HG02678 (cell line): ENCODE data around the gene TMA7.

ENCODE experiments used
- ATAC-seq: cut with Tn5 transposase; IDR thresholded peaks from one replicate; pipeline ENCODE4 v1.9.1; 2021; ENCODE audit warnings: mild to moderate bottlenecking, moderate library complexity; ENCODE audit not compliant: unreplicated experiment

Gene TMA7

DNA sequence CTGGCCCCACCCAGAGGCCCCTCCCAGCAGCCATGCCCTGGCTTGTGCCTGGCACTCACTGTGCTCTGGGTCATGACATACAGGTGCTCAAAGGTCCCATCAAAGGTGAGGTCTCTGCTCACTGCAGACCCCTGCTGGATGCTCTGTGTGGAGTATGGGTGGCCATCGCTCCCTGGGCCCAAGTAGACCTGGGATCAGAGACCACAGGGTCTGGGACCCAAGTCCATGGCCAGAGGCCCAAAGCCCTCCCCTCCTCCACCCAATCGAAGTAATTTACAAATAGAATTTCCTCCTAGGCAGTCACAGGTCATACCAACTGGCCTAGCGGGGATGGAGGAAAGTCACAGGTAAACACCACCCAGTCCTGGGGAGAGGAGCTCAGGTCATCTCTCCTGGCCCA, 17.8 kb upstream of the TMA7 start:
- ATAC-seq = no peak

DNA sequence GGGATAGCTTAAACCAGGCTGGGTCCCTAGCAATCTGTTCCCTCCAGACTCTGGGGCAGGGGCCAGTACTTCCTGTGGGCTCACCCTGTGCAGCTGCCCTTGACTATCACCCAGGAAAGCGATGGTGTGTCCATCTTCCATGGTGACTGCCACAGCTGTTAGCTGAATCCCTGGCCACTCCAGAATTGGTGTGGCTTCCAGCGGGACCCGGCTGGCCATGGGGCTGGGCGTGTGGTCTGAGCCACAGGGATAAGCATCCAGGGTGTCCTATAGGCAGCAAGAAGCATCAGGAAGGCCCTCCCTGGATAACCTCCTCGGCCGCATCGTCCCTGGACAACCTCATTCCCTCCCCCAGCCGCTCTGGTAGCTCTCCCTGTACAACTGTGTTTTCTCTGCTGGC, 17.4 kb upstream of the TMA7 start:
- no peak for ATAC-seq

DNA sequence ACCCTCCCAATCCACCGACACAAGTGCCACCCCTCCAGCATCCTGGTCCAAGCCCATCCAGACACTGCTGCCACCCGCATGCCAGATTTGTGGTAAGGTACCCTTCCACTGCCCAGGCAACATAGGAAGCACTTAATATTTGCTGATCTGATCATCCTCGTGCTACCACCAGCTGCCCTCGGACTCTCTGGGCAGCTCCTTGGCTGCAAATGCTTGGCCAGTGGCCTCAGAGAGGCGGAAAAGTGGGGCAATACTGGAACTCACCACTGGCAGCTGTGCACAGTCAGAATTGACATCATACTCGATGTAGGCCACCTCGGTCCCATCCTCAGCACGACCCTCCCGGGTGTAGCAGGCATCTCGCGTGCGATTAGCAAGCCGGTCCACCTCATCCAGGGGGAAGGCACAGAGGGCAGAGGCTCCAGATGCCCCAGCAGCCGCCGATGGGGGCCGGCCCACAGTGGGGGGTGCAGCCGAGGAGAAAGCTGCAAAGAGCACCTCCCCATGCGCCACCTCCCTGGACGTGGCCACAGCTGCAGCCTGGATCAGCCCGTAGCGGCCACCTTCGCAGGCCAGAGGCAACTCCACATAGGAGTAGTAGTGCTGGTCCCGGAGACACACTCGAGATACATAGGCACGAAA, 16.7 kb upstream of the TMA7 start:
- no peak for ATAC-seq

DNA sequence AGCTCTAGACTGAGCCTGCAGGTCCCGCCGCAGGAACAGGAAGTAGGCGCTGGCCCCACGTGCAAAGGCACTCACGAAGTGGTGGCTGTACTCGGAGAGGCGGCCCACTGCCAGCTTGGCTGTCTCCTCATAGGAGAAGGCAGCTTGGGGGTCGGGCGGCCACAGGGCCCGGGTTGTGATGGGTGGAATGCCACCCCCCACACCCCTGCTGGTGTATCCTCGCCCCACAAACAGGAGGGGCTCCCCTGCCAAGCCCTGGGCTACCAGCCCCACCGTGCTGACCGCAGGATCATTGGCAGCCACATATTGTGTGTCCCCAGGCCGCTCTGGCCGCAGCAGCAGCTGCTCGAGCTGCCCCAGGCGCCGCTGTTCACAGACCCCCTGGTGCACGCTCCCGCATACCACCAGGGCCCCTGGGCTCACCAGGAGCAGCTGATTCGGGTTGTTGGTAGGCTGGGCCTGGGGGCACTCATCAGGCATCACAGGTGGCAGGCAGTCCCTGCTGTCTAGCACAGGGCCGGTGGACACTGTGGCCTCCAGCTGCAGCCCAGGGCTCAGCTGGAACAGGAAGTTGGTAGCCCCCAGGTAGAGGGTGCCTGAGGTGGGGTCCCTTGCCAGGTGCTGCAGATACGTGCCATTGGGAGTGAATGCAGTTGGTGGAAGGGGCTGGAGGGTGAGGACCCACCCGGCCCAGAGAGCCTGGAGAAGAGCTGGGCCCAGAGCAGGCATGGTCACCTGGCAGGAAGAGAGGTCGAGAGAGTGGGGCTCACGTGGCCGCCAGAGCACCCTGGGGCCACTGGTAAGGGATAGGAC, 16.0 kb upstream of the TMA7 start:
- ATAC-seq = no peak

DNA sequence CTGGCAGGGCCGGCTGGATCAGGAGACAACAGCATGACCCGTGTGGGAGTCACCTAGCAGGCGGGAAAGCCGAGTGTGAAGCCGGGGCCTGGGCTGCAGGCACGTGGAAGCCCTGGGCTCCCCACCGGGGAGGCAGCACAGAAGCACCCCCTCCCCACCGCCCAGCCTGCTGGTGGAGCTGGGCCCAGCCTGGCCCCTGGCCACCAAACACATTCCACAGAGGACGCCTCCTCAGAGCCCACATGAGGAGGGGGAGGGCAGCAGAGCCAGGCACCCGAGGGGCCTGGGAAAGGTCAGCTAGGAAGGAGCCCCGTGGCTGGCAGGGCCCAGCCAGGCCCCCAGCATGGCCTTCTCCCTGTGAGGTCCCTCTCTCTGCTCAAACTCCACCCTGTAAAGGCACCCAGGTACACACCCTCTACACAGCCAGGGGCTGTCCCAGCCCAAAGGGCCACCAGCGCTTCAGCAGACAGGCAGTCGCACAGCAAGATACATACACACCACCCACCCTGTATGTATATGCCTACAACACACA, 14.7 kb upstream of the TMA7 start:
- no peak for ATAC-seq

DNA sequence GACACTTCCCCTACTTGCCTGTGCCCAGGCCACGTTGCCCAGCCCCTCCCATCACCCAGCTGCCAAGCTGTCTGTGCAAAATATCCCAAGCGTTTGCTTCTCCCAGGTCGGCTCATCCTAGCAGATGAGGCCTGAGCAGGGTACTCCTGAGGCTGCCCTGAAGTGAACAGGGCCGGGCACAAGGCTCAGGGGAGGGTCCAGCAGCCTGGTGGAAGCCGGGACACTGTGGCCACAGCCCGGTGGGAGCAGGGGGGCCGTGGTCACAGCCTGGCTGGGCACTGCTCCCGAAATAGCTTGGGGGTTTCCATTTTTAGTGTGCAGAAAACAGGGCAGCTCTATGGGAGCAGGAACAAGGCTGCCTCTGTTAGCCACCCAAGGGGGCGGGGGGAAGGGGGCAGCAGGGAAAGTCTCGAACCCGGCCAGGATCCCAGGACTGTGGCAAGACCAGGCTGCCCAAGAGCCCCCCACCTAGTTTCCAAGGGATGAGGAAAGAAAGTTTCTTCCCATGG, 13.6 kb upstream of the TMA7 start:
- ATAC-seq = no peak

DNA sequence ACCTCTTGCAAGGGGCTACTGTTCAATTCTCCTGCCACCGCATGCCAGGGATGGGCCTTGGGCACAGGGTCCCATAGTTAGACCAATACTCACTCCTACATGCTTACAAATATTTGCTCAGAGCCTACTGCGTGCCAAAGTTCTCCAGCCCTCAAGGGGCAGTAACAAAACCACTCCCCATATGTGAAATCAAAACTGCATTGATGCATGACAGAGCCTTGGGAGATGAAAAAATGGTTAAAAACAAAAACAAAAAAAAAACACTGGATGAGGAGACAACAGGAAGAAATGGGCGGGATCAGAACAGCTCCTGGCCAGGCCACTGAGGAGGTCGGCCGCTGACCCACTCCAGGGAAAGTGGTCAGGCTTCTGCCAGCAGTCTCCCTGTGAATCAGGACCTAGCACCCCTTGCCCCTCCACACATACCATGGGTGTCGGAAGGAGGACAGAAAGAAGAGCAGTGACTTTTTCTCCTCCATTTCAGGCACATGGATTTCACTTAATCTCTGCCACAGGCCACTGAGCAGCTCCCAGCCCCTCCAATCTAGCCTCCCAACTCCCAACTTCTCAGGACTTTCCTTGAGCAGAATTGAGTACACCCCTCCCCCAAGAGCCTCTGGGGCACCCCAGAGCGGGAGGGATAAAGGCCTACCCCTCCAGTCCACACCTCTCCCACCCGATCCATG, 13.0 kb upstream of the TMA7 start:
- no peak for ATAC-seq

DNA sequence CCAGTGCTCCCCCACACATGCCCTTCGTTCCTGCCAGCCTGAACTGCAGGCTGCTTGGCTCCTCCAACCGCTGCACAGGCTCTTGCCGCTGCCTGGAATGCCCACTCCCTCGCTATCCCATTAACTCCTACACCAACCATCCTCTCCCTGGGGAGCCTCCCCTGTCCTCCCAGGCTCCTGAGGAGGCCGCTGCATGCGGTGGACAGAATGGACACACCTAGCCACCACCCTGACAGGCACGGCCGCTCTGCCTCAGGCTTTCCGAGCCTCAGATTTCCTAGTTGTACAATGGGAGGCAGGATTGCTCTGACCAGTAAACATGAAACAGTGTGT, 12.5 kb upstream of the TMA7 start:
- no peak for ATAC-seq

DNA sequence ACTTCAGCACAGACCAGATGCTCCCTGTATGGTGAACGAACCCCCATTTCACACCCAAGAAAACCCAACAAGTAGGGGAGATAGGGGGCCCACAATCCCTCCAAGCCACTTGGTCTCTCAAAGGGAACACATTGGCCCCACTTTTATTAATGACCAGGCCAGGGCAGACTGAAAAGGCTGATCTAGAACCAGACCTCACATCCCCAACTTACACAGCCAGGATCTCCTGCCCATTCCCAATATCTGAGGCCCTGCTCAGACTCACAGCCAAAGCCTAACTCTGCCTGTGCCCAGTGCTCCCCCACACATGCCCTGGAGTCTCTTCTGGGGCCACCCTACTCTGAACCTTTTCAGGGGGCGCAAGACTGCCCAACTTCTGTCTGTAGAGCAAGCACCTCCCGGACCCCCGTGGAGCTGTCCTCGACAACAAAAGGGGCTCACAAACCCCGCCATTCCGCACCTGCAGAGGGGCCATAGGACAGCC, 11.9 kb upstream of the TMA7 start:
- no peak for ATAC-seq

DNA sequence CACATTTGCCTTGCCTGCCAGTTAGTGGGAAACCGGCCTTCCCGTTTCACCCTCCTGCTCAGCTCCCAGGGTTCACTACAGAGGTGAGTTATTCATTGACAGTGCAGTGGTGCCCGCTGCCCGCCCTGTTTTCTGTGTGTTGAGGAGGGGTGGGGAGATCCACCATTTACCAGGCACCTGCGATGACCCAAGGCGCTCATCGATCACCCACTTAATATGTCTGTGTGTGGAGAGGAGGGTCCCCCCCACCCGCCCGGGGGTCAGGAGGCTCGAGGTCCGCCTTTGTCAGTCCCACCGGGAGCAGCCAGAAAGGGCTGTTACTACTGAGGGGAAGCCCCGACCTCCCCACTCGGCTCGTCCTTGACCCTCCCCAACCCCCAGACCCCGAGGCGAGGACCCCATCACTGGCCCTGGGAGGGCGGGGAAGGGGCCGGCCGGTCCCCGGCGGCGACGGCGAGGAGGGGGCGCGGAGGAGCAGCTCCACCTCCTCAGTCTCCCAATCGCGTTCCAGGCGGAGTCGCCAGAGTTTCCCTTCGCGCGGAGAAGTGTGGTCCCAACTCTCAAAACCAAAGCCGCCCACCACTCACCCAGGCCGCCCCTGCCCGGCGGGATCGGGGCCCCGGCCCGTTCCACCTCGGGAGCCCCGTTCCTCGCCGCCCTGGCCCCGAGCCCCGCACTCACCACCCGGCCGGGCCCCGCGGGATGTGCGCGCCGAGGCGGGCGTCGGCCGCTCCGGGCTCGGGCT, 11.3 kb upstream of the TMA7 start:
- no peak for ATAC-seq

DNA sequence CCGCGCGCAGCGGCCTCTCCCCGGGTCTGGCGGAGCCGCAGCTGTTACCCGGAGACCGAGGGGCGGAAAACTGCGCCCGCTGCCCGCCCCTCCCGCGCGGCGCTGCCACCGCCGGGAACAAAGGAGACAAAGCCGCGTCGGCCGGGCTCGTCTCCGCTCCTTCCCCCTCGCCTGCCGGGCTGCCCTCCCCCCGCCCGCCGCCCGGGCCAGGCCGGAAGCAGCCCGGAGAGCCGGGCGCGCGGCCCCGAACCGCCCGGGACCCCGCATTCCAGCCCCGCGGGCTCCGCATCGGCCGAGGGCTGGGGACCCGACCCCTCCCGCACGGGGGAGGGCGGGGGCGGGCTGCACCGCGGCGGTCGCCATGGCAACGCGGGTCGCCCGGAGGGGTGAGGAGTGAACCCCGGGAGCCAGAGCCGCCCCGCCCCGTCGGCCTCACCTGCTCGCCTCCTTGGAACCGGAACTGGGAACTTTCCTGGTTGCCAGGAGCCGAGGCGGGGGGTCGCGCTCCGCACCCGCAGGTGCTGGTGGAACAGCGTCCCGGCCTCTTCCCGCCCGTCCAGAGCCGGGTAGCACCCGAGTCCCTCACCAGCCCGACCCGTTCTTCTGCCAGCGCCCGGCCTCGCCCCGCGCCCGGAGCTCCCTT, 10.6 kb upstream of the TMA7 start:
- ATAC-seq = no peak

DNA sequence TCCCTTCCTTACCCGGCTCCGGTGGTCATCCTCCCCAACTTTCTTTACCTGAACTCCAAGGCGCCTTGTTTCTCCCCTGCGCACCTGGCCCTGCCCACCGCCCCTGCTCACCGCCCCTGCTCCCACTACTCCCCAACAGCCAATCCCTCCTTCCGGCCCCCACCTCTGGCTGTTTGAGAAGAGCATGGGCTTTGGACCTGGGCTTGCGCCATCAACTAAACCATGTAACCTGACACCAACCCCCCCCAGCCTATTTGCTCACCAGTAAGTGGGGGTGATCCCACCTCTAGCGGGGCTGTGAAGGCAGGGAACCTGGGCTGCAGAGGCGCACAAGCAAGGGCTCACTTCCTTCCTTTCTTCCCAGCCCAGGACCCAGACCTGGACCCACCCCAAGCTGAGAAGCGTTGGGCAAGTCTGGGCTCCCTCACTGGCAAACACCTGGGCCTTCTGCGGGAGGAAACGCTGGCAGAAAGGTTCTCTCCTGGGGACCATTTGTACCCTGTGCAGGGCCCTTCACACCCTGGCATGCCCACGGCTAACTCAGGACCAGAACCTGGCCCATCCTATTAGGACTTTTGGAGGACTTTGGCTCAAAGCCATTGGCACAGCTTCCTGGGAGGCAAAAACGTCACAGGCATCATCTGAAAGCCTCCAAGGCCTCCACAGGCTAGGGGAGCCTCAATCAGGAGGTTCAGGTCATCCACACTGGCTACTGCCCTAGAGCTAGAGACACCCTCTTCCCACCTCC, 9.9 kb upstream of the TMA7 start, which contains the start of gene PLXNB1:
Gene PLXNB1, minus strand, starts transcription at position 127 of the 748 bp plus-strand sequence. CDS start 5,475 bp downstream, outside the sequence.
- ATAC-seq = no peak

DNA sequence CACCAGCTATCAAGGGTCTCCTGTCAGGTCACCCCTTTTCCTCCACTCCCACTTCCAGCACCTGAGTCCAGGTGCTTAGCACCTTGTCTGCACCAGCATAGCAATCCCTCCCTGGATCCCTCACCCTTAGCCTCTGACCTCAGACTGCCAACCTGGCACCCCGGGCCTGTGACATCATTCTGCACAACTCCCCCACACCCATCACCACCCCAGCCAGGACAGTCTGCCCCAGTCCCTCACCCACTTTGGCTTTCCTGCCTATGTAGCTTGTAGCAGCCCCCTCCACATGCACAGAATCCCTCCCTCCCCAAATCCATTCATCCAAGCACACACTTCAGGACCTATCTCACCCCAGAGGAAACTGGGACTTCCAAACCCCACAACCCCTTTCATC, 9.4 kb upstream of the TMA7 start:
- no peak for ATAC-seq

DNA sequence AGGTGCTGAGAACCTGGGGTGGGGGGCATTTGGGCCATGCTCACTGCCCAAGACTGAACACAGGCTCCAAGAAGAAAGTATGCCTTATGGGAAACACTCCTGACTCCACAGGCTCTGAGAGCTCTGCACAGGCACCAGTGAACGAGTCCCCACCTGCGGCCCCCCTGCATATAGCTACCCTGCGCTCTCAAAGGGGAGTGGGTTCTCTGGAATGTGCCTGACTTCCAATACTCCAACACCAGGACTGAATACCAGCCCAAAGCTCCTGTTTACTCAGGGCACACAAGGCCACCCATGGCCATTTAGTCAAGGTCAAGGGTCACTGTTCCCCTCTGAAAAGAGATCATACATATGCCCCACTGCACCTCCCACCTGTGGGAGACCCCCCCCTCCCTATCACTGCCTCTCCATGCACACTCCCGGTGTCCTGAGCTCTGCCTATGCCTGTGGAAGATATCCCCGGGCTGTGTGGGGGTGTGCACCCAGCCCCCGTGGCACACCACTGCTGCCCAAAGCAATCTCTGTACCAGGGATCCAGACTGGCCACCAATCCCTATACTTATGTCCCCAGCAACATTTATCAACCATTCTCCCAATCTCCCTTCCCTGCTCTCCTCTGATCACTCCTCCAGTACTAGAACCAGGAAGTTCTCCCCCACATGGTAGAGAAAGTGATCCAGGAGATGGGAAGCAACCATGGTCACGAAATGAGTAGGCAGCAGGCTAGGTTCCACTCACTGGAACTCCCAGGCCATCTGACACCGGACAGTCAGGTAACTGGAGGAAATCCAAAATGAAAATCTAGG, 8.6 kb upstream of the TMA7 start:
- ATAC-seq = no peak

DNA sequence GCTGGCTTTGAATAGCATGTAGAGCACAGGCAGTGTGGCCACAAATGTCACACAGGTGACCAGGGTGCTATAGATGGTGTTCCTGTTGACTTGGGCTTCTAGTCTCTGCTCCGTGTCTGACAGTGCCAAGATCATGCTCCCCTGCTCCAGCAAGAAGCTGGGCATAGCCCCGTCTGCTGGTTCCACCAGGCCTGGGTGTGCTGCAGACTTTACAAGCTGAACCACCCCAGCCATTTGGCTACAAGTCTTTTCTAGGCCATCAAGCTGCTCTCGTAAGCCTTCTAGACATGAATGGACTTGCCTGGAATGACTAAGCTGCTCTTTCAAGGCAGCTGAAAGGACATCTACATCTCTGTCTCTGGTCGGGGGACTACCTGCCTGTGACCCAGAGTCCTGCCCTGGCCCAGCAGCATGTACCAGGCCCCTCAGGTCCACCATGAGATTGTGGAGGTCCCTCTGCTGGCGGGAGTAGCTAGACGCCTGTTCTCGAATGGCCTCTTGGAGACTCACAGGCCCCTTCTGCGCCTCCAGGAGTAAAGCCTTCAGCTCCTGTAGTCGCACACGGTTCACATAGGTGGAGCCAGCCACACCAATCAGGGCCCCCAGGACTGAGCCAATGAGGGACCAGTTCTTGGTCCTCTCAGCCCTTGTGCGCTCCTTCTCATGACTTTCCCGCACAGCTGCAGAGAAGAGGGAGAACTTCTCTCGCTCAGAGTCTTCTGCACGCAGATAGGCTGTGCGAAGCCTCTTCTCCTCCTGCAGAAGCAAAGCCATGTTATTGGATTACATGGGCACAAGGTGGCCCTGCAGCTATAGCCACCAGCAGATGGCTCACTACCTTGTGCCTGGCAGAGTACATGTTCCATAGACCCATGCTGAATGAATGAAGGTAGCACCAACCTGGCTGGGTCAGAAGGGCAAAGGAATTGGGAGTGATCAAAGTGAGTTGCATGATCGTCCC, 7.4 kb upstream of the TMA7 start:
- no peak for ATAC-seq

DNA sequence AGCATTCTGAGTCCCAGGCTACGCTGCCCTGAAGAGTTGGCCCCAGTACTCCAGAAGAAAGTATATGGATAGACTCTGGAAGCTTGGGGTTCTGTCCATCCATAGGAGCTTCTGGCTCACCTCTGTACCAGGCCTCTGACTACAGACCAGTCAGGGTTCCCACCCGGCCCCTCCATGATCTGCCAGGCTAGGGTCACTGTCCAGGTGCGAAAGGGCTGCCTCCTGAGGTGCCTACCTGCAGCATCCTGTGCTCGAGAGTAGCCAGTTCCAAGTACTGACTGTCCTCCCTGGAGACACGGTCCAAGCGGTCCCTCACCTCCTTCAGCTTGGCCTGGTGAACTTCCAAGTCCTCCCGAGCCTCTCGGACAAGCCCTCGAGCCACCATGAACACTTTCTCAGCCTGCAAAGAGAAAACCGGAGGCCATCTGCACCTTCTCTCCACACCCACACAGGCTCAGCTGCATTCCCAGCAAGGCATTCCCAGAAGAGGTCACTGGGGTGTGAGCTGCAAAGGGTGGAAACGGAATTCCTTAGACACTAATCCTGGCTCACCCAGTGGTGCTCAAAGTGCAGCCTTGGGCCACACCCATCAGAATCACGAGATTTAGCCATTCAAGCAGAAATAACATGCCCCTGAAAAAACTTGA, 6.5 kb upstream of the TMA7 start:
- no peak for ATAC-seq

DNA sequence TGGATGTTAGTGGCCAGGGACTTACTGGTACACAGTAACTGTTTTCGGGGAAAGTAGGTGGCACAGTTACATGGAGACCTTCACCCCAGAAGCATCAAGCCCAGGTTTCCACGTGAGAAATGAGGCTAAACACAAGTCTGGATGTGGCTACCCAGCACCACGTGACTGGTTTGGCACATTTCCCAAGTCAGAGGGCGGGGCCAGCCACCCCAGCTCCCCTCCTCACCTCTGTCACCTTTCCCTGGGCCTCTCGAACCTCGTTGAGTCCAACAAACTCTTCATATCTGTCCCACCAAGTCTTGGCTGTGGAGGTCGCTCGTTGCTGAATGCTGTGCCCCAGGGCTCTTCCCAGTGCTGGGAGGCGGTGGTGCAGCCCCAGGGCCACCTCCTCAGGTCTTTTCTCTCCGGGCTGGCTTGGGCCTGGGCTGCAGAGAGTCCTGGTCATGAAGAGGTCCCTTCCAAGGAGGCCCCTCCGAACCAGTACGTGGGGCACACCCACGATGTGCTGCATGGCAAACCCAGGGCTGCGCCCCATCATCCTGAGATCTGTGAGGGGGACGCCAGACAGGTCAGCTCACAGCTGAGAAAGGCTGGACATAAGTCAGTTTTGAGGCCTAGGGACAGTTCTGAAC, 5.3 kb upstream of the TMA7 start:
- no peak for ATAC-seq
